NCI-H69 (cell line): Measurements from ENCODE around the gene ABCC5.
"Not testable (repeated sequence)": the region's sequence is repeated elsewhere in the genome, so short reads cannot be mapped to it uniquely, and the experiment has no call there.

Experiments
- DNase-seq: peaks from one replicate; lab custom pipeline; 2025; lab: John Stamatoyannopoulos, UW

The ABCC5 gene

GRCh38 chr3:184017672-184018423 is at the start of gene ABCC5:
ABCC5 (minus strand) TSS chr3:184017884; CDS start chr3:184014392, 3,492 bp downstream.
- DNase-seq, result peak; percentile 98

GRCh38 chr3:184066211-184066610 is 48.5 kb upstream of the ABCC5 start:
- no peak for DNase-seq

- no peak for DNase-seq
Observed at GRCh38 chr3:184062637-184063036, 45.0 kb upstream of the ABCC5 start.

GRCh38 chr3:184059424-184059823 is 41.7 kb upstream of the ABCC5 start:
- peak; percentile 12 for DNase-seq

GRCh38 chr3:184058029-184058428 is 40.3 kb upstream of the ABCC5 start:
- DNase-seq, result peak; percentile 39

GRCh38 chr3:184052767-184053166 is 35.1 kb upstream of the ABCC5 start, which contains the start of gene HTR3C:
HTR3C (plus strand) TSS chr3:184053047; CDS start chr3:184053081, 34 bp downstream.
- no peak for DNase-seq

DNA sequence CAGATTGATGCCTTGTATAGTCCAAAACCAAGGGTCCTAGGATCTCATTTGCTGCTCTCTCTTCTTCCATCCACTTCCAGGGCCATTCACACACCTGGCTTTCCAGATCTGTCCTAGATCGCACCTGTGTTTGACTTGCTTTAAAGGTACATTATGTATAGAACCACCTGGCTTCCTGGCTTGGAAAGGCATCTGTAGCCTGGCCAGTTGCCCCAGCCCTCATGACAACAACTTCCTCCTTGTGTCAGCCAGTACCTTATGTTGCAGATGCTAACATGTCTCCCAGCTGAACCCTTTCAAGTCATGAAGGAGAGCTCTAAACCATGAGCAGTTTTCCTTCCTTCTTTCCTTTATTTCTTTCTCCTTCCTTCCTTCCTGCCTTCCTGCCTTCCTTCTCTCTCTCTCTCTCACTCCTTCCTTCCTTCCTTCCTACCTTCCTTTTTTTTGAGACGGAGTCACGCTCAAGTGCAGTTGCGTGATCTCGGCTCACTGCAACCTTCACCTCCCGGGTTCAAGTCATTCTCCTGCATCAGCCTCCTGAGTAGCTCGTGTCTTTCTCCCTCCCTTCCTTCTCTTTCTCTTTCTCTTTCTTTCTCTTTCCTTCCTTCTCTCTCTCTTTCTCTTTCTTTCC is 32.6 kb upstream of the ABCC5 start:
- DNase-seq, result peak; percentile 88

DNA sequence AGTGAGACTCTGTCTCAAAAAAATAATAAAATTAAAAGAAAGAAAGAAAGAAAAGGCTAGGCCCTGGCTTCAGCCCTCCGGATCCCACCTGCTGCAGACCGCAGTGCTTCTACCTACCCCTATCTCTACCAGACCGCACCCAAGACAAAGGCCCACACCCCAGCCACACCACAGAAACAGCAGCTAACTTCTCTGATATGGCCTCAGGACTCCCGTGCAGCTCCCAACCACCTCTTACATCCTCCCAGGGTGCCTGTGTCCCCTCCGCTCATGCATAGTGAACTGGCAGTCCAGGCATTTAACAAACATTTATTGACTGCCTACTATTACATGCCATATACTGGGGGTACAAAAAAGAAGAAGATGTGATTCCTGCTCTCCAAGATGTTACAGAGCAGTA is 28.3 kb upstream of the ABCC5 start:
- DNase-seq, result no peak

DNA sequence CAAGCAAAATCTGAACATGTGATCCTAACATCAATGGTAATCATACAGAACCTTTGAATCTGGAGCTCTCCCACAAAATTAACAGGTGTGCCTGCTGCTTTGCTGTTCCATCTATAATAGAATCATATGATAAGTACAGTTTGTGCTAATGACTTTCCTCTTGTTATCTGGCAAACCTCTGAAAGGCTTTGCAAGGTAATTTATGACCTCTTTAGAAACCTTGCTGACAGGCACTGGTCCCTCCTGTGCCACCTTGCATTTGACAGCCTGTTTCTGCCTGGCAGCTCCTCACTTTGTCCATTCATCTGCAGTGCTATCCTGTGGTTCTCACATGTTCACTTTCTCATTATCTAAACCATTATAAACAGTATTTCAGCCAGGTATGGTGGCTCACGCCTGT is 24.9 kb upstream of the ABCC5 start:
- peak; percentile 98 for DNase-seq

DNA sequence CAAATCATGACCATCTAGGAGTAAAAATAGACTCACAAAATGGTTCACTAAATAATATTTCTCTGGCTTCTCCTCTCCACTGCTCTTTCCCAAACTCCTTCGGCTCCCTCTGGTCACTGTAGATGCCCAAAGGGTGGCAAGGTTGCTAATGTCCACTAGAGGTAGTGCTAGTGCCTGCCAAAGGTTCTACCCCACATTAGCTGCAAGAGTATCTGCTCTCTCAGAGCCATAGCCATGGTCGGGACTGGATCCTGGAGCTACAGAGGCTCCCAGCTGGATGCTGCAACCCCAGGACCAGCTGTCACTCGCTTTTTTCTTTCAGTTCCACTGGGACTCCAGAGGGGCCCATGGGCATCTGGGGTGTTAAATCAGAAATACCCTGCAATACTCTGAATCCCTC is 22.3 kb upstream of the ABCC5 start:
- peak; percentile 77 for DNase-seq

DNA sequence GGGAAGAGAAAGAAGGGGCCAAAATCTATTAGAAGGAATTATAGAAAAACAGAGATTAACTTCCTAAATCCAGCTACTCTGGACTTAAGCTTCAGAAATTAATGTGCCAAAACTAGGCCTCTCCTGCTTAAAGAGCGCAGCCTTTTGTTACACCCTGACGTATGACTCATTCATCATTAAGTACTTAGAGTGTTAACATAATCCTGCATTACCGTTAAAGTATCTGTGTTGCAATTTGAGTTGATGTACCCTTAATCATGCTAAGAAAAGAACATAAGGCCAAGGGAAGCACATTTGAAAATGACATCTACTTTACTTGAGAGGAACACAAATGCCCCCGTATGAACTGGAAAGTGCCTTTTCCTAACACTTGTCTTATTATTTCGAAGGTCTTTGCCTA is 21.7 kb upstream of the ABCC5 start:
- DNase-seq, result peak; percentile 74

DNA sequence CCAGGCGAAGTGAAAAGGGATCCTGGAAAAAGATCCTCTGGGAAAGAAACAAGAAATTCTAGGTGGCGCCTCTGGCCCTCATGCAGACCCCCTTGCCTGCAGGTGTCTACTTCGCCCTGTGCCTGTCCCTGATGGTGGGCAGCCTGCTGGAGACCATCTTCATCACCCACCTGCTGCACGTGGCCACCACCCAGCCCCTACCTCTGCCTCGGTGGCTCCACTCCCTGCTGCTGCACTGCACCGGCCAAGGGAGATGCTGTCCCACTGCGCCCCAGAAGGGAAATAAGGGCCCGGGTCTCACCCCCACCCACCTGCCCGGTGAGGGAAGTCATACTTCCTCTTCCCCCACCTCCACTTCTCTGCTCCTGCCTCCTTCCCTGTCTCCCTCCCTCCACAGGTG is 20.6 kb upstream of the ABCC5 start:
- not testable (repeated sequence) for DNase-seq

DNA sequence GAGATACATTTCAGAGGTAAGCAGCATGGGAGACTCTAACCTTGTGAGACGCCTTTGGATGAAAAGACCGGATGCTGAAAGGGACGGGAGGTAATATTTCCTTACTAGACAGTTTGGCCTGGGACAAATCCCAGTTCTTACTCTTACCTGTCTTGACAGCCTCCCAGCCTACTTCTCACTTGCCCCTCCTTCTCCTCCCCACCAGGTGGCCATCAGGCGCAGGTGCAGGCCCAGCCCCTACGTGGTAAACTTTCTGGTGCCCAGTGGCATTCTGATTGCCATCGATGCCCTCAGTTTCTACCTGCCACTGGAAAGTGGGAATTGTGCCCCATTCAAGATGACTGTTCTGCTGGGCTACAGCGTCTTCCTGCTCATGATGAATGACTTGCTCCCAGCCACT is 20.1 kb upstream of the ABCC5 start:
- peak; percentile 11 for DNase-seq

- DNase-seq, result no peak
Observed at GRCh38 chr3:184031187-184031792, 13.6 kb upstream of the ABCC5 start, which contains the start of gene HTR3D. HTR3D (plus strand) TSS chr3:184031742; CDS start chr3:184031742, 0 bp downstream.

GRCh38 chr3:184030536-184030935 is 12.9 kb upstream of the ABCC5 start:
- no peak for DNase-seq

DNA sequence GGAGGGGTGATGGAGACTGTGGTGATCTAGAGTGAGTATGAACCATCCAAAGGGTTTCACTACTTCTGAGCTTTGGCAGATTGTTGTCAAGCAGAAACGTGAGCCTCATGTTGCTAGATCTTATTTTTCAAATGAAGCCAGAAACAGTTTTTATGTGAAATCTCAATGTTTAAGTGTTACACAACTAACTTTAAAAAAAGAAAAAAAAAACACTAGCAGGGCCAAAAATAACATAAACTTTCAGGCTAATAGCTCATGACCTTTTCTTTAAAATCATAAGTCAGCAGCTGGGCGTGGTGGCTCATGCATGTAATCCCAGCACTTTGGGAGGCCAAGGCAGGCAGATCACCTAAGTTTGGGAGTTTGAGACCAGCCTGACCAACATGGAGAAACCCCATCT is 11.8 kb upstream of the ABCC5 start:
- no peak for DNase-seq

DNA sequence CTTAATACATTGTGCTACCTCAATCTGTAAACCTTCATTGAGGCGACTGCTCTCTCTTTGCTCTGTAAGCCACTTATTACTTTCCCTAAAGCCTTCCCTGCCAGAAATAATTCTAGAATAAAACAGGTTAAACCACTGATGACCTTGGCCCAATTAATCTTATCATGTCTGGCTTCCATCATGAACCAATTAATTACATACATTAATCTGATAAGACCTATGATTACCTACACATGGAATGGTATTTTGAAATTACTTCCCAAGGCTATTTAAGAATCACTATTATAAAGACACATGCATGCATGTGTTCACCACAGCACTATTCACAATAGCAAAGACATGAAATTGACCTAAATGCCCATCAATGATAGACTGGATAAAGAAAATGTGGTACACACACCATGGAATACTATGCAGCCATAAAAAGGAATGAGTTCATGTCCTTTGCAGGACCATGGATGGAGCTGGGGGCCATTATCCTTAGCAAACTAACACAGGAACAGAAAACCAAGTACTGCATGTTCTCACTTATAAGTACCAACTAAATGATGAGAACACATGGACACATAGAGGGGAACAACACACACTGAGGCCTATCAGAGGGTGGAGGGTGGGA is 10.7 kb upstream of the ABCC5 start:
- not testable (repeated sequence) for DNase-seq

DNA sequence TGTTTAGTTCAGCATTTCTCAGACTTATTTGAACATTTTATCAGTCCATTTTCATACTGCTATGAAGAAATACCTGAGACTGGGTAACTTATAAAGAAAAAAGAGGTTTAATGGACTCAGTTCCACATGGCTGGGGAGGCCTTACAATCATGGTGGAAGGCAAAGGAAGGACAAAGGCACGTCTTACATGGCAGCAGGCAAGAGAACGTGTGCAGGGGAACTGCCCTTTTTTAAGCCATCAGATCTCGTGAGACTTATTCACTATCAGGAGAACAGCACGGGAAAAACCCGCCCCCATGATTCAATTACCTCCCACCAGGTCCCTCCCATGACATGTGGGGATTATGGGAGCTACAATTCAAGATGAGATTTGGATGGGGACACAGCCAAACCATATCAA is 7.6 kb upstream of the ABCC5 start:
- not testable (repeated sequence) for DNase-seq

GRCh38 chr3:184022323-184022722 is 4.6 kb upstream of the ABCC5 start:
- DNase-seq, result no peak

- no peak for DNase-seq
Observed at GRCh38 chr3:184018424-184018973, 815 bp upstream of the ABCC5 start.

DNA sequence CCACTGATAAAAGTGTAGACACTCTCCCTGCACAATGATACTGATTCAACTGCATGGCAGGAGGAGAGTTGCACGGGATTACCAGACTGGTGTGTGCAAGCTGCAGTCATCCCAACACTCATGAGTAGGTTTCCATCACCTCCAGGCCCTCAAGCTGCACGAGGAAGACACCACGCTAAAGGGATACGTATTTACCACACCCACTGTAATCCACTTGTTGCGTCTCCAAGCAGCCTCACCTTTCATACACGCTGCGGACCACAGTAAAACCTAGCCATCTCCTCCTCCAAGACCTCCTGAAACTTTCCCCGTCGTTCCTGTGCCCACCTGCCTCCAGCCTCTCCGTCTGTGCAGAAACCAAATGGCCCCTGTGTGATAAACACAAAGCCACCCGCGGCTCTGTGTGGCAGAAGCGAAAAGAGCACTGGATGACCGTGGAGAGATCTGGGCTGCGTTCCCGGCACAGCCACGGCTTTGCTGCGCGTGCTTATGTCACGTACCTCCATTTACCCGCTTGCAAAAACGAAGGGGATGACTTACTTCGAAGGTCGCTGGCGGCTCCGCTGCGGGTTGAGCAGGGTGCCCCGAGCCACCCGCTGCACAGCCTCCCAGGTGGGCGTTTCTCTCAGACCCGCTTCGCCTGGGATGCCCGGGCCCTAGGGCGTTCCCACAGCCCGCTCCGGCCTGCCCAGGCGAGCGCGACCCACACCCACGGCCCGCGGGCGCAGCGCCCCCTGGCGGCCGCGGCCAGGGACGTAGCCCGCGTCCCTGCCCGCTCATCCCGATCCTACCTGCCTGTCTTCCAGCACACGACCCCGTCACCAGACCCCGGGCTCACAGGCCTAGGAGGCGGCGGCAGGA is 643 bp downstream of the ABCC5 start:
- DNase-seq, result peak; percentile 85
